Pancreas (tissue), 8 donors: ENCODE measurements around the gene RNF123. TPM values are rescaled to one million over a fixed set of nuclear protein-coding genes. Genes with fewer than 3 reads are reported as not detected.

Experiments
- polyA plus RNA-seq, 2 donors: library from polyadenylated mRNA; stranded (reverse); fragments of 200-250 nt; gene quantifications; one replicate each; pipeline ENCODE4 v1.2.3, GENCODE V29; 2013
- total RNA-seq, 6 donors: library from RNA; stranded (reverse); fragmentation: NEBNext Ultra II Directional in 4 of 6; extraction: Animal tissue kit (Norgen Biotek cat#: 25700) in 4 of 6; gene quantifications; one replicate each; pipeline versions ENCODE4 v1.2.1 to v1.2.4, GENCODE V29; 2021 to 2023
- donor health status: healthy with polysubstance abuse.
- donor health status: DM: no; HTN: no; CAD: no; lungs with moderate emphysema.
- donor health status: DM: no; HTN: no; CAD: no.
- donor health status: Bipolar disorder and iron deficiency.
- donor health status: DM: yes; HTN: yes; CAD: no.
- donor health status: DM: no; HTN: no; CAD: no.
- donor health status: DM: no; HTN: no; CAD: no.
- donor health status: DM: yes; HTN: yes; CAD: no.

RNF123 gene
- total and polyA plus RNA-seq, 8 donors = 13.5 to 27.6 (median 20.6) TPM

Other genes starting within 250 kb of the RNF123 start
- gene DAG1, start 219.3 kb upstream of the RNF123 start, total RNA-seq = 100 to 1,000 TPM in 1 of 6 donors, 10 to 100 TPM in 5; 60.8 to 108 (median 71.6) TPM
- 10 to 100 TPM; 15.5 to 19.9 TPM for gene DAG1, start 219.3 kb upstream of the RNF123 start, polyA plus RNA-seq
- 1 to 10 TPM in 3 of 6 donors, under 1 TPM in 3; 0.56 to 1.2 (median 0.85) TPM for gene BSN, start 135.1 kb upstream of the RNF123 start, total RNA-seq
- gene BSN, start 135.1 kb upstream of the RNF123 start, polyA plus RNA-seq = 1 to 10 TPM in 1 of 2 donors, under 1 TPM in 1; 0.89 to 1.6 TPM
- 10 to 100 TPM; 41.2 to 57.3 (median 49.3) TPM for gene APEH, start 15.2 kb upstream of the RNF123 start, total RNA-seq
- 10 to 100 TPM; 26.1 to 39.3 TPM for gene APEH, start 15.2 kb upstream of the RNF123 start, polyA plus RNA-seq
- gene MST1, start 83 bp upstream of the RNF123 start, total RNA-seq = 10 to 100 TPM; 17.2 to 36.5 (median 21.6) TPM
- 100 to 1,000 TPM in 1 of 2 donors, 10 to 100 TPM in 1; 83.0 to 150 TPM for gene MST1, start 83 bp upstream of the RNF123 start, polyA plus RNA-seq
- not detected for gene AMIGO3, start 30.1 kb downstream of the RNF123 start, total RNA-seq
- gene AMIGO3, start 30.1 kb downstream of the RNF123 start, polyA plus RNA-seq = 1 to 10 TPM; 3.9 to 4.0 TPM
- gene GMPPB, start 34.4 kb downstream of the RNF123 start, total RNA-seq = 10 to 100 TPM; 22.4 to 46.7 (median 31.4) TPM
- 10 to 100 TPM; 35.9 to 38.1 TPM for gene GMPPB, start 34.4 kb downstream of the RNF123 start, polyA plus RNA-seq
- gene IP6K1, start 97.0 kb downstream of the RNF123 start, total RNA-seq = 10 to 100 TPM; 12.0 to 28.5 (median 17.1) TPM
- gene IP6K1, start 97.0 kb downstream of the RNF123 start, polyA plus RNA-seq = 10 to 100 TPM; 11.2 to 13.3 TPM
- not detected for gene CDHR4, start 110.3 kb downstream of the RNF123 start, total RNA-seq
- not detected for gene CDHR4, start 110.3 kb downstream of the RNF123 start, polyA plus RNA-seq
- gene INKA1, start 113.7 kb downstream of the RNF123 start, total RNA-seq = 1 to 10 TPM in 1 of 6 donors, under 1 TPM in 5; 0.55 to 1.4 (median 0.62) TPM
- gene INKA1, start 113.7 kb downstream of the RNF123 start, polyA plus RNA-seq = 1 to 10 TPM; 1.6 to 2.0 TPM
- gene UBA7, start 124.4 kb downstream of the RNF123 start, total RNA-seq = 10 to 100 TPM; 17.7 to 63.9 (median 28.8) TPM
- gene UBA7, start 124.4 kb downstream of the RNF123 start, polyA plus RNA-seq = 10 to 100 TPM; 72.9 to 86.2 TPM
- gene TRAIP, start 167.0 kb downstream of the RNF123 start, total RNA-seq = 1 to 10 TPM in 2 of 6 donors, under 1 TPM in 4; 0.79 to 2.5 (median 0.84) TPM
- gene TRAIP, start 167.0 kb downstream of the RNF123 start, polyA plus RNA-seq = 1 to 10 TPM; 1.4 to 2.3 TPM
- under 1 TPM in 2 of 6 donors, not detected in 4; 0.19 to 0.22 TPM for gene CAMKV, start 180.3 kb downstream of the RNF123 start, total RNA-seq
- under 1 TPM in 1 of 2 donors, not detected in 1; 0.42 TPM for gene CAMKV, start 180.3 kb downstream of the RNF123 start, polyA plus RNA-seq
- 10 to 100 TPM in 1 of 6 donors, 1 to 10 TPM in 5; 4.9 to 14.7 (median 6.4) TPM for gene MST1R, start 214.3 kb downstream of the RNF123 start, total RNA-seq
- 10 to 100 TPM in 1 of 2 donors, 1 to 10 TPM in 1; 9.6 to 12.4 TPM for gene MST1R, start 214.3 kb downstream of the RNF123 start, polyA plus RNA-seq
- 1 to 10 TPM; 2.3 to 5.4 (median 4.2) TPM for gene MON1A, start 240.3 kb downstream of the RNF123 start, total RNA-seq
- 1 to 10 TPM; 7.5 to 7.7 TPM for gene MON1A, start 240.3 kb downstream of the RNF123 start, polyA plus RNA-seq